Gastrocnemius medialis (tissue), 4 donors: ENCODE results near the gene ERBB2. TPM values are rescaled to one million over a fixed set of nuclear protein-coding genes. Genes with fewer than 3 reads are reported as not detected.

Source experiments
- ATAC-seq, 2 donors: fragments of 150-250 bp; one replicate each; pipeline ENCODE4 v1.9.1; 2016
- DNase-seq, 2 donors: peaks; one replicate each; pipeline ENCODE4 v3.0.0-alpha.2; 2019
- H3K27ac ChIP-seq, 4 donors: fragments of 200-600 bp; sonication (generic); 1 replicate in 1 of 4; 2 replicates in 3 of 4; pipeline ENCODE4 v1.5.1; 2016 to 2018; ENCODE audit warnings: mild to moderate bottlenecking in 2 of 4, moderate library complexity in 1 of 4
- H3K27me3 ChIP-seq, 3 donors: fragments of 200-600 bp; sonication (generic) in 2 of 3; 1 replicate in 1 of 3; 2 replicates in 2 of 3; pipeline versions ENCODE4 v1.5.1 to v1.6.0; 2016 to 2019; ENCODE audit warnings: mild to moderate bottlenecking in 1 of 3, moderate library complexity in 1 of 3
- H3K36me3 ChIP-seq, 2 donors: fragments of 200-600 bp; sonication (generic) in 1 of 2; one replicate each; pipeline ENCODE4 v1.5.1; 2017 to 2018
- H3K4me1 ChIP-seq, 2 donors: fragments of 200-600 bp; sonication (generic) in 1 of 2; one replicate each; pipeline ENCODE4 v1.5.1; 2016 to 2017; ENCODE audit warnings: mild to moderate bottlenecking in 2 of 2
- H3K4me3 ChIP-seq, 4 donors: fragments of 200-600 bp; sonication (generic) in 3 of 4; 1 replicate in 1 of 4; 2 replicates in 3 of 4; pipeline ENCODE4 v1.5.1; 2016 to 2019; ENCODE audit warnings: mild to moderate bottlenecking in 2 of 4
- H3K9me3 ChIP-seq, 3 donors: fragments of 200-600 bp; sonication (generic) in 2 of 3; 1 replicate in 1 of 3; 2 replicates in 2 of 3; pipeline ENCODE4 v1.5.1; 2016 to 2019
- POLR2A ChIP-seq, 2 donors: fragments of 450-650 bp; IDR thresholded peaks; one replicate each; pipeline ENCODE4 v1.6.1; 2017; ENCODE audit warnings: antibody characterized with exemption in 2 of 2, mild to moderate bottlenecking in 2 of 2, moderate library complexity in 2 of 2
- in situ Hi-C, 4 donors: fragments of 200-750 bp; cut with MboI; loops; one replicate each; pipeline versions ENCODE4 v1.15.0 to v1.8.0; 2017; ENCODE audit warnings: low sequenced_read_pairs in 4 of 4
- intact Hi-C: fragments of 100-400 bp; cut with DNase I; formaldehyde crosslinking; loops from one replicate; pipeline ENCODE4 v1.15.1; 2023; ENCODE audit warnings: low total_unique reads
- total RNA-seq, 4 donors: library from RNA; depleted of rRNA; stranded (reverse); fragments of >200 nt; gene quantifications; one replicate each; pipeline versions ENCODE4 v1.1.0 to v1.2.3, GENCODE V29; 2016
- TF ChIP-seq, protein P1 (sequence below), 5 experiments: fragments of 450-650 bp in 3 of 5; fragments of 200-600 bp in 2 of 5; sonication (generic) in 2 of 5; IDR thresholded peaks in 4 of 5; conservative IDR thresholded peaks in 1 of 5; 1 replicate in 4 of 5; 2 replicates in 1 of 5; pipeline ENCODE4 v1.5.1; 2016 to 2019; ENCODE audit warnings: antibody characterized with exemption in 5 of 5, mild to moderate bottlenecking in 3 of 5, moderate library complexity in 3 of 5

The ERBB2 gene
- total RNA-seq, 4 donors from 2014 or later: 6.0 to 26.4 (median 15.3) TPM

DNA sequence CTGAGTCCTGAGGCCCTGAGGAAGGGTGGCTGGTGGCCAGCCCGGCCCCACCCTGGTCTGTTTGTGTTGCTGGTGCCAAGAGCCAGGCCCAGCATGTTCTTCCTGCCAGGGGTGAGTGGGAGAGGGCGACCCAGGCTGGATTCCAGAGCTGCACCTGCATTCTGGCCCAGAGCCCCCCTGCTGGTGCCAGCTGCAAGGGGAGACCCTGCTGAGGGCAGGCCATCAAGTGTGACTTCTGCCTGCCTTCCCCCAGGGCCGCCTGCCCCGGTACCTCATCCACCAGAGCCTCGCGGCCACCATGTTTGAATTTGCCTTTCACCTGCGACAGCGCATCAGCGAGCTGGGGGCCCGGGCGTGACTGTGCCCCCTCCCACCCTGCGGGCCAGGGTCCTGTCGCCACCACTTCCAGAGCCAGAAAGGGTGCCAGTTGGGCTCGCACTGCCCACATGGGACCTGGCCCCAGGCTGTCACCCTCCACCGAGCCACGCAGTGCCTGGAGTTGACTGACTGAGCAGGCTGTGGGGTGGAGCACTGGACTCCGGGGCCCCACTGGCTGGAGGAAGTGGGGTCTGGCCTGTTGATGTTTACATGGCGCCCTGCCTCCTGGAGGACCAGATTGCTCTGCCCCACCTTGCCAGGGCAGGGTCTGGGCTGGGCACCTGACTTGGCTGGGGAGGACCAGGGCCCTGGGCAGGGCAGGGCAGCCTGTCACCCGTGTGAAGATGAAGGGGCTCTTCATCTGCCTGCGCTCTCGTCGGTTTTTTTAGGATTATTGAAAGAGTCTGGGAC is 37.1 kb upstream of the ERBB2 start:
- Histone ChIP-seq H3K4me3 (no peak overlapping the region), H3K27me3 (no peaks in the 10 kb centered on the region), H3K36me3 (peaks cover 0 to 6% of the 10 kb centered on the region in 2 donors), H3K27ac (peak overlapping the region; percentile 96 to 99 (median 98)), H3K4me1 (peaks cover 86 to 87% of the 10 kb centered on the region in 2 donors), H3K9me3 (no peaks in the 10 kb centered on the region)
- in situ Hi-C loops: no loop called here
- intact Hi-C loops: loop anchor here (5.0 to 10.0 kb wide), 2 partner anchors 90 to 468 kb away; partner anchors contain the start of gene CACNB1
- DNase-seq (no peak), ATAC-seq (no peak)
- TF ChIP-seq POLR2A (IDR thresholded peaks at IDR 0.05): no peak
- TF ChIP-seq, protein P1, sequence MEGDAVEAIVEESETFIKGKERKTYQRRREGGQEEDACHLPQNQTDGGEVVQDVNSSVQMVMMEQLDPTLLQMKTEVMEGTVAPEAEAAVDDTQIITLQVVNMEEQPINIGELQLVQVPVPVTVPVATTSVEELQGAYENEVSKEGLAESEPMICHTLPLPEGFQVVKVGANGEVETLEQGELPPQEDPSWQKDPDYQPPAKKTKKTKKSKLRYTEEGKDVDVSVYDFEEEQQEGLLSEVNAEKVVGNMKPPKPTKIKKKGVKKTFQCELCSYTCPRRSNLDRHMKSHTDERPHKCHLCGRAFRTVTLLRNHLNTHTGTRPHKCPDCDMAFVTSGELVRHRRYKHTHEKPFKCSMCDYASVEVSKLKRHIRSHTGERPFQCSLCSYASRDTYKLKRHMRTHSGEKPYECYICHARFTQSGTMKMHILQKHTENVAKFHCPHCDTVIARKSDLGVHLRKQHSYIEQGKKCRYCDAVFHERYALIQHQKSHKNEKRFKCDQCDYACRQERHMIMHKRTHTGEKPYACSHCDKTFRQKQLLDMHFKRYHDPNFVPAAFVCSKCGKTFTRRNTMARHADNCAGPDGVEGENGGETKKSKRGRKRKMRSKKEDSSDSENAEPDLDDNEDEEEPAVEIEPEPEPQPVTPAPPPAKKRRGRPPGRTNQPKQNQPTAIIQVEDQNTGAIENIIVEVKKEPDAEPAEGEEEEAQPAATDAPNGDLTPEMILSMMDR (IDR thresholded peaks at IDR 0.05 in 4 of 5, conservative IDR thresholded peaks at IDR 0.05 in 1 of 5): no peak

DNA sequence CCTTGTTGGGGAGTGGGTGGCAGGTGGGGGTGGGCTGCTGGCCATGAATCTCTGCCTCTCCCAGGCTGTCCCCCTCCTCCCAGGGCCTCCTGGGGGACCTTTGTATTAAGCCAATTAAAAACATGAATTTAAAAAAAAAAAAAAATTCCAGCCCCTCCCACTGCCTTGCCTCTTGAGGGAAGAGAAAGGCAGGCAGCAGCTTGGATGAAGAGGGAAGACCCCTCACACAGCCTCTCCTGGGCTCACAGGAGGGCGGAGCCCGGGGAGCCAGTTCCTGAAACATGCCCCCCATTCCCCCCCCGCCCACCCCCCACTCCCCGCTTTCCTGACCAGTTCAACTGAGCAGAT is 36.5 kb upstream of the ERBB2 start:
- no peak for DNase-seq
- in situ Hi-C loops: no loop called here
- Histone ChIP-seq H3K4me1 (peaks cover 83 to 87% of the 10 kb centered on the region in 2 donors), H3K27me3 (no peaks in the 10 kb centered on the region), H3K9me3 (no peaks in the 10 kb centered on the region), H3K4me3 (peak overlapping the region; percentile 24 to 62 (median 34)), H3K36me3 (peaks cover 0 to 6% of the 10 kb centered on the region in 2 donors), H3K27ac (peak overlapping the region; percentile 96 to 99 (median 98))
- intact Hi-C loops: loop anchor here (5.0 to 10.0 kb wide), 2 partner anchors 89 to 469 kb away; partner anchors contain the start of gene CACNB1
- no peak for ATAC-seq
- TF ChIP-seq, protein P1 (IDR thresholded peaks at IDR 0.05 in 4 of 5, conservative IDR thresholded peaks at IDR 0.05 in 1 of 5): no peak
- TF ChIP-seq POLR2A (IDR thresholded peaks at IDR 0.05): no peak

DNA sequence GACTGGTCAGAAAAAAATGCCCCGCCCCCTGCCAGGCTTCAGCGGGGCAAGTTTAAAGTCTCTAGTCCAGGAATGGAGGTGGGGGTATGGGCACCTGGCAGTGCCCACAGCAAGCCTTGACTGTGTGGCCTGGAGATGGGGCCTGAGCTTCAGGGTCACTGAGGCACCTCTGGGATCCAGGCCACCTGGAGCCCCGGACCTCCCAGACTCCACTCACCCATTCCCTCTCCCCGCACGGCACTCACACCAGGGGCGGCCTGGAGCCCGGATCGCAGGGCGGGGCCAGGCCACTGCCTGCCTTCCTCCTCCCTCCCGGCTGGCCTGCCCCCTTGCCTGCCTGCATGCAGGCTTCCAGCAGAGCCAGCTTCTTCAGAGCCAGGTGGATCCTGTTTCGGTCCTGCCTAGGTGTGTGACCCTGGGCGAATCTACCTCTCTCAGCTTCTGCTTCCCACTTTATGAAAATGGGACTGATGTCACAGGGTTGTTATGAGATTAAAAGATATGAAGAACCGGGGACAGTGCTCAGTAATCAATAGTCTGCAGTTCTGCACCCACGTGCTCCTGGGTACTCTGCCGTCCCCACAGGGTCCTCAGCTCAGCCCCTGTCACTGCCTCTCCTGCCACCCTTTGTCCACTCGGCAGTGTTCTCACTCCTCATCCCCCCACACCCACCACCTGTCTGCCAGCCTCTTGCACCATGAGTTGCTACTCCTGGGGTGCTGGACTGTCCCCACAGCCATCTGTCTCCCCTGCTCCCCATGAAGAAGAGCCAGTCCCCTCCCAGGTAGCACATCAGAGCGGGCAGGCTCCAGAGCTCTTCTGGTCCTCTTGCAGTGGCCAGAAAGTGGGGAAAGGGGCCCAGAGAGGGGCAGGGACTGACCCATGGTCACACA is 35.9 kb upstream of the ERBB2 start:
- intact Hi-C loops: loop anchor here (2.0 to 10.0 kb wide), 3 partner anchors 27 to 469 kb away; partner anchors contain the start of genes CACNB1 and STARD3
- ATAC-seq: peak in 1 of 2 donors; percentile 3
- H3K4me3 ChIP-seq: peak overlapping the region; percentile 24 to 62 (median 43)

More for the DNA sequence above, 35.9 kb upstream of the ERBB2 start:
- no peaks in the 10 kb centered on the region for H3K27me3 ChIP-seq
- peaks cover 77 to 90% of the 10 kb centered on the region in 2 donors for H3K4me1 ChIP-seq
- peaks cover 0 to 5% of the 10 kb centered on the region in 2 donors for H3K36me3 ChIP-seq
- TF ChIP-seq POLR2A (IDR thresholded peaks at IDR 0.05): peak in 1 of 2 donors; percentile 27
- TF ChIP-seq, protein P1 (IDR thresholded peaks at IDR 0.05 in 4 of 5, conservative IDR thresholded peaks at IDR 0.05 in 1 of 5): no peak
- DNase-seq: peak in 1 of 2 donors; percentile 71
- in situ Hi-C loops: no loop called here
- no peaks in the 10 kb centered on the region for H3K9me3 ChIP-seq
- H3K27ac ChIP-seq: peak overlapping the region; percentile 96 to 99 (median 98)
